ENCODE measurements around the gene ECHDC3.

GRCh38 chr10:11805792-11806191, 63.6 kb downstream of the ECHDC3 start:
- TF ChIP-seq RXRB (CRISPR knock-in tag; IDR thresholded peaks at IDR 0.05; ENCODE audit: borderline replicate concordance) (no peak), FOXA1 (IDR thresholded peaks at IDR 0.05) (no peak), FOXA1 (CRISPR knock-in tag; IDR thresholded peaks at IDR 0.05) (no peak), BRCA1 (CRISPR knock-in tag; IDR thresholded peaks at IDR 0.05) (no peak), ATF7 (IDR thresholded peaks at IDR 0.05) (no peak), ATF7 (CRISPR knock-in tag; IDR thresholded peaks at IDR 0.05) (no peak), FOXO4 (CRISPR knock-in tag; conservative IDR thresholded peaks at IDR 0.05) (no peak)
- TF ChIP-seq, protein P1, sequence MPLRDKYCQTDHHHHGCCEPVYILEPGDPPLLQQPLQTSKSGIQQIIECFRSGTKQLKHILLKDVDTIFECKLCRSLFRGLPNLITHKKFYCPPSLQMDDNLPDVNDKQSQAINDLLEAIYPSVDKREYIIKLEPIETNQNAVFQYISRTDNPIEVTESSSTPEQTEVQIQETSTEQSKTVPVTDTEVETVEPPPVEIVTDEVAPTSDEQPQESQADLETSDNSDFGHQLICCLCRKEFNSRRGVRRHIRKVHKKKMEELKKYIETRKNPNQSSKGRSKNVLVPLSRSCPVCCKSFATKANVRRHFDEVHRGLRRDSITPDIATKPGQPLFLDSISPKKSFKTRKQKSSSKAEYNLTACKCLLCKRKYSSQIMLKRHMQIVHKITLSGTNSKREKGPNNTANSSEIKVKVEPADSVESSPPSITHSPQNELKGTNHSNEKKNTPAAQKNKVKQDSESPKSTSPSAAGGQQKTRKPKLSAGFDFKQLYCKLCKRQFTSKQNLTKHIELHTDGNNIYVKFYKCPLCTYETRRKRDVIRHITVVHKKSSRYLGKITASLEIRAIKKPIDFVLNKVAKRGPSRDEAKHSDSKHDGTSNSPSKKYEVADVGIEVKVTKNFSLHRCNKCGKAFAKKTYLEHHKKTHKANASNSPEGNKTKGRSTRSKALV (CRISPR knock-in tag; IDR thresholded peaks at IDR 0.05), result no peak
- TF ChIP-seq, protein P2, sequence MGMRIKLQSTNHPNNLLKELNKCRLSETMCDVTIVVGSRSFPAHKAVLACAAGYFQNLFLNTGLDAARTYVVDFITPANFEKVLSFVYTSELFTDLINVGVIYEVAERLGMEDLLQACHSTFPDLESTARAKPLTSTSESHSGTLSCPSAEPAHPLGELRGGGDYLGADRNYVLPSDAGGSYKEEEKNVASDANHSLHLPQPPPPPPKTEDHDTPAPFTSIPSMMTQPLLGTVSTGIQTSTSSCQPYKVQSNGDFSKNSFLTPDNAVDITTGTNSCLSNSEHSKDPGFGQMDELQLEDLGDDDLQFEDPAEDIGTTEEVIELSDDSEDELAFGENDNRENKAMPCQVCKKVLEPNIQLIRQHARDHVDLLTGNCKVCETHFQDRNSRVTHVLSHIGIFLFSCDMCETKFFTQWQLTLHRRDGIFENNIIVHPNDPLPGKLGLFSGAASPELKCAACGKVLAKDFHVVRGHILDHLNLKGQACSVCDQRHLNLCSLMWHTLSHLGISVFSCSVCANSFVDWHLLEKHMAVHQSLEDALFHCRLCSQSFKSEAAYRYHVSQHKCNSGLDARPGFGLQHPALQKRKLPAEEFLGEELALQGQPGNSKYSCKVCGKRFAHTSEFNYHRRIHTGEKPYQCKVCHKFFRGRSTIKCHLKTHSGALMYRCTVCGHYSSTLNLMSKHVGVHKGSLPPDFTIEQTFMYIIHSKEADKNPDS (CRISPR knock-in tag; IDR thresholded peaks at IDR 0.05), result no peak

Data from HepG2 (cell line).